Chondrocyte (in vitro differentiated cells): Measurements from ENCODE around the gene CAPN5. TPM values are rescaled to one million over a fixed set of nuclear protein-coding genes. Genes with fewer than 3 reads are reported as not detected.
"Not testable (repeated sequence)": the region's sequence is repeated elsewhere in the genome, so short reads cannot be mapped to it uniquely, and the experiment has no call there.

ENCODE experiments used
- DNase-seq: peaks from one replicate; pipeline ENCODE4 v3.0.0; 2021; ENCODE audit warnings: mixed read lengths, low spot score
- H3K27ac Mint-ChIP-seq: one replicate; pipeline ENCODE4 v1.8.0; 2021; ENCODE audit warnings: mild to moderate bottlenecking, moderate library complexity, mixed read lengths; ENCODE audit not compliant: unreplicated experiment
- H3K27me3 Mint-ChIP-seq: 2 replicates; pipeline ENCODE4 v1.8.0; 2021; ENCODE audit warnings: low read depth, mixed read lengths
- H3K36me3 Mint-ChIP-seq: 2 replicates; pipeline ENCODE4 v1.8.0; 2021; ENCODE audit warnings: low read depth, mixed read lengths
- H3K4me1 Mint-ChIP-seq: 2 replicates; pipeline ENCODE4 v1.8.0; 2021; ENCODE audit warnings: low read depth, mild to moderate bottlenecking, mixed read lengths
- H3K4me3 Mint-ChIP-seq: one replicate; pipeline ENCODE4 v1.8.0; 2021; ENCODE audit warnings: mild to moderate bottlenecking, moderate library complexity, mixed read lengths; ENCODE audit not compliant: unreplicated experiment
- H3K9me3 Mint-ChIP-seq: 2 replicates; pipeline ENCODE4 v1.8.0; 2021; ENCODE audit warnings: low read depth, mixed read lengths
- CTCF ChIP-seq: fragments of 200-600 bp; sonication (generic); IDR thresholded peaks from 2 replicates; pipeline ENCODE4 v1.5.0; 2021; ENCODE audit warnings: antibody characterized with exemption, mild to moderate bottlenecking, moderate library complexity
- total RNA-seq: library from RNA; stranded (reverse); gene quantifications from 3 replicates; pipeline ENCODE4 v1.2.1, GENCODE V29; 2021

CAPN5 gene
- total RNA-seq, 1 donor from 2014 or later = 11.9 TPM

DNA sequence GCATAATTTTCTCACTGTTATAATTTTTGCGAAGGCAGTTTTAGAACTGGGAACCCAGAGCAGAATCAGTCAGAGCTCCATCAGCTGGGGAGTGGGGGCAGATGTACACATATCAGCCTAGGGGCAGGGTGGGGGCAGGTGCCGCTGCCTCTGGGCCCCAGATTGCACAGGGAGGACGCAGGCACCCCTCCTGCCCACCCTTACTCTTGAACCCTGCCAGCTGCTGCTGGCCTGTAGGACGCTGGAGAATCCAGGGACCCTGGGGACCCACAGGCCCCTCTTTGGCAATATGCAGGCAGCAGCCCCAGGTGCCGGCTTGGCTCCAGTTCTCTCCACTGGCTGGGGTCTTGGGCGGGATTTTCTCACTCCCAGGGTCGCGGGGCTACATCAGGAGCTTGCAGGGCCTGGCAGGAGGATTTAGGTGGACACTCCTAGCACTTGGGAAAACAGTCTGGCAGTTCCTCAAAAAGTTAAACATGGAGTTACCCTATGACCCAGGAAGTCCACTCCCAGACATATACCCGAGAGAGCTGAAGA lies 8.8 kb upstream of the CAPN5 start:
- no peak overlapping the region for H3K4me3 Mint-ChIP-seq
- no peak for TF ChIP-seq CTCF
- H3K27ac Mint-ChIP-seq = no peak overlapping the region
- H3K27me3 Mint-ChIP-seq = peaks cover 2% of the 10 kb centered on the region
- no peak for DNase-seq
- H3K9me3 Mint-ChIP-seq = peaks cover 5% of the 10 kb centered on the region
- H3K36me3 Mint-ChIP-seq = peaks cover 2% of the 10 kb centered on the region
- no peaks in the 10 kb centered on the region for H3K4me1 Mint-ChIP-seq

GRCh38 chr11:77058900-77059299 lies 7.9 kb upstream of the CAPN5 start:
- Mint-ChIP-seq H3K4me3 (no peak overlapping the region), H3K4me1 (no peaks in the 10 kb centered on the region), H3K9me3 (peaks cover 5% of the 10 kb centered on the region), H3K27me3 (peaks cover 2% of the 10 kb centered on the region), H3K27ac (no peak overlapping the region), H3K36me3 (peaks cover 2% of the 10 kb centered on the region)
- no peak for TF ChIP-seq CTCF
- DNase-seq = no peak

- no peak for TF ChIP-seq CTCF
- Mint-ChIP-seq H3K27me3 (peaks cover 2% of the 10 kb centered on the region), H3K27ac (no peak overlapping the region), H3K36me3 (peaks cover 2% of the 10 kb centered on the region), H3K4me3 (no peak overlapping the region), H3K9me3 (peaks cover 5% of the 10 kb centered on the region), H3K4me1 (no peaks in the 10 kb centered on the region)
- DNase-seq = no peak
Observed at GRCh38 chr11:77059806-77060205, 7.0 kb upstream of the CAPN5 start.

- DNase-seq = no peak
- H3K4me3 Mint-ChIP-seq = no peak overlapping the region
- H3K36me3 Mint-ChIP-seq = peaks cover 2% of the 10 kb centered on the region
Observed at GRCh38 chr11:77060234-77060633, 6.5 kb upstream of the CAPN5 start.

GRCh38 chr11:77061258-77061657 lies 5.5 kb upstream of the CAPN5 start:
- not testable (repeated sequence) for H3K4me1 Mint-ChIP-seq, H3K9me3 Mint-ChIP-seq, DNase-seq, H3K36me3 Mint-ChIP-seq, H3K27ac Mint-ChIP-seq, H3K27me3 Mint-ChIP-seq, H3K4me3 Mint-ChIP-seq

More at GRCh38 chr11:77060234-77060633, 6.5 kb upstream of the CAPN5 start:
- Mint-ChIP-seq H3K27ac (no peak overlapping the region), H3K4me1 (no peaks in the 10 kb centered on the region), H3K27me3 (peaks cover 2% of the 10 kb centered on the region), H3K9me3 (peaks cover 5% of the 10 kb centered on the region)
- TF ChIP-seq CTCF = no peak

- no peaks in the 10 kb centered on the region for H3K36me3 Mint-ChIP-seq
- DNase-seq = no peak
- peaks cover 2% of the 10 kb centered on the region for H3K27me3 Mint-ChIP-seq
- no peaks in the 10 kb centered on the region for H3K9me3 Mint-ChIP-seq
- H3K4me3 Mint-ChIP-seq = no peak overlapping the region
- TF ChIP-seq CTCF = no peak
- H3K4me1 Mint-ChIP-seq = peaks cover 9% of the 10 kb centered on the region
- H3K27ac Mint-ChIP-seq = no peak overlapping the region
Observed at GRCh38 chr11:77062924-77063323, 3.8 kb upstream of the CAPN5 start.
